Ecto neural progenitor cell (in vitro differentiated cells): ENCODE measurements around the gene TAS1R3.
"Not testable (repeated sequence)": the region's sequence is repeated elsewhere in the genome, so short reads cannot be mapped to it uniquely, and the experiment has no call there.

Source experiments
- DNase-seq: peaks from one replicate; pipeline ENCODE4 v3.0.0-alpha.2; 2018; ENCODE audit warnings: low spot score

Gene TAS1R3

DNA sequence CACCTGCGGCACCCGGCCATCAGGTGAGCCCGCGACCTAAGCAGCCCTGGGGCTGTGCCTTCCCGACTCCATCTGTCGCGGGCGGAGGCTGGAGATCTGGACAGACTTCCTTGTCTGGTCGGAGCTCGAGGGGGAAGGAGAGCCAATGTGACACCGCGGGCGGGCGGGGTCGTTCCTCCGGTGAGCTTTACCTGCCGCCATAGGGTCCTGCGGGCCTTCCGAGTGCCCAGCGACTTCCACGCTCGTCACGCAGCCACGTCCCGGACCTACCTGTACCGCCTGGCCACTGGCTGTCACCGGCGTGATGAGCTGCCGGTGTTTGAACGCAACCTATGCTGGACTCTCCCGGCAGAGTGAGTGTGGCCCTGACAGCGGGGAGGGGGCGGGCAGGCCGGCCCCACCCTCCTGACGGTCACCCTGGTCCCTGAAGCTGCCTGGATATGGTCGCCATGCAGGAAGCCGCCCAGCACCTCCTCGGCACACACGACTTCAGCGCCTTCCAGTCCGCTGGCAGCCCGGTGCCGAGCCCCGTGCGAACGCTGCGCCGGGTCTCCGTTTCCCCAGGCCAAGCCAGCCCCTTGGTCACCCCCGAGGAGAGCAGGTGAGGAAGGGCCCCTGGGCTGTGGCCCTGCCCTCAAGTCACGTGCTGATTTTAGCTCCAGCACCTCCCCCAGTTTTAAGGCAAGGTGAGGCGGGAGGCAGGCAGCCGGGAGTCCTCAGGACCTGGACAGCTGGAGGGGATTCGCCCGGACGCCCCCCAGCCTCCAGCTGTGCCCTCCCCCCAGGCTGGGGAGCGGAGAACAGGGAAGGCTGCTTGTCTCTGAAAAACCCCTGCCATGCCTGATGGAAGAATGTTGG, 21.6 kb upstream of the TAS1R3 start:
- DNase-seq, result no peak

DNA sequence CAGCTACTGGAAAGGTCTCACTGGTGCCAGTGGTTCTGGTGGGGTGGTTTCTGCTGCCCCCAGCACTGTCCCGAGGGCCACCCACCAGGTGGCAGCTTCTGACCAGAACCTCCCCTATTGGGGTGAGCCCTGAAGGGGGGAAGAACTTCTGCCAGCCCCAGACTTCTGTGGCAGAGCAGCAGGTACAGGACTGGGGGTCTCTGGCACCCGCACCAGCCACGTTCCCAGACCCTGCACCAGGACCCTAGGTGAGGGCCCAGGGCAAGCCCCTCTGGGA, 21.0 kb upstream of the TAS1R3 start:
- DNase-seq, result no peak

DNA sequence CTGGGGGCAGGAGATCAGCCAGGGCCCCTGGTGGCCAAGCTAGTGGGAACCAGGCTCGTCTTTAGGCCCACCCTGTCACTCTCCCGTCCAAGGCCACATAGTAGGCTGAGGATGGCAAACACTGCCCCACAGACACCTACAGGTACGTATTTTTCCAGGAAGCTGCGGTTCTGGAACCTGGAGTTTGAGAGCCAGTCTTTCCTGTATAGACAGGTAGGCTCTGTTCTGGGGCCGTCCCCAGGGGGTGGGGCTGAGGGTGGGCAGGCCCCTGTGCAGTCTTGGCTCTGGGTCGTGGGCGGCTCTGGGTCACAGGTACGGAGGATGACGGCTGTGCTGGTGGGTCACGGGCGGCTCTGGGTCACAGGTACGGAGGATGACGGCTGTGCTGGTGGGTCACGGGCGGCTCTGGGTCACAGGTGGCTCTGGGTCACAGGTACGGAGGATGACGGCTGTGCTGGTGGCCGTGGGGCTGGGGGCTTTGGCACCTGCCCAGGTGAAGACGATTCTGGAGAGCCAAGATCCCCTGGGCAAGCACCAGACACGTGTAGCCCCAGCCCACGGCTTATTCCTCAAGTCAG, 20.5 kb upstream of the TAS1R3 start:
- no peak for DNase-seq

DNA sequence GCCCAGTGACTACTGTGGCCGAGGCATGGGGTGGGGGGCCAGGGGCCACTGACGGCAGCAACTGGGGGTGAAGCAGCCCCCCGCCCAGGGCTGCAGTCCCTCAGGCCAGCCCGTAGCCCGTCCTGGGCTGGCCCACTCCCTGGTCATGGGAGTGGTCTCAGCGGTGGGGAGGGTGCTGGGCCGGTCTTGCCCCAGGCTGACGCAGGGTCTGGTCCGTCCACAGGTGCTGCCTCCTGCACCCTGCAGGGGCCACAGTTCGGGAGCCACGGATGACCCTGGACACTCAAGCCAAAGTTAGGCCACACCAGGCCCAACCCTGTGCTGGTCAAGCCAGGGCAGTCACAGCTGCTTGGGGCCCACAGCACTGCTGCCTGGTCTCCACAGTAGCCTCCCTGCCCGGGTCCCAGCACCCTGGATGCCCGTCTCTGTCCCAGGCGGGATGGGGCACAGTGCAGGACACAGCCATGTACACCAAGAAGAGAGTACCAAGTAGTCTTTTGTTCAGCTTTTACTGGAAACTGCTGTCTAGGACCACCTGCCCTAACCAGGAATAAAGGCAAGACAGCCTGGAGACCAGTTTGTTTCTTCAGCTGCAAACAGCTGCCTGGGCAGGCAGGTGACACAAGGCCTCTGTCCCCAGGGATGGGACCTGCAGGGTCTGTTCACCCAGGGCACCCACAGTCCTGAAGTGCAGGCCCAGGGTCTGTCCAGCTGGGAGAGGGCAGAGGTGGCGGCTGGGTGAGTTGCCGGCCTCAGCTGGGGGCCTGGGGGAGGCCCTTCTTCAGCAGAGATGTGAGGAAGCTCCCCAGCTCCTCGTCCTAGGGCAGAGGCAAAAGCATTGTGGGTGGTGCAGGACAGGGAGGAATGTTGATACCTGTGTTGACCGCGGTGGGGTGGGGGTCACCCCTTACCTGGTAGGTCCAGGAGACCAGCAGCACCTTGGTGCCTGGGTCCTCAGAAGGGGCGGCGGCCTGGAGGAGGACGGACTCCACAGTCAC, 19.7 kb upstream of the TAS1R3 start:
- no peak for DNase-seq

DNA sequence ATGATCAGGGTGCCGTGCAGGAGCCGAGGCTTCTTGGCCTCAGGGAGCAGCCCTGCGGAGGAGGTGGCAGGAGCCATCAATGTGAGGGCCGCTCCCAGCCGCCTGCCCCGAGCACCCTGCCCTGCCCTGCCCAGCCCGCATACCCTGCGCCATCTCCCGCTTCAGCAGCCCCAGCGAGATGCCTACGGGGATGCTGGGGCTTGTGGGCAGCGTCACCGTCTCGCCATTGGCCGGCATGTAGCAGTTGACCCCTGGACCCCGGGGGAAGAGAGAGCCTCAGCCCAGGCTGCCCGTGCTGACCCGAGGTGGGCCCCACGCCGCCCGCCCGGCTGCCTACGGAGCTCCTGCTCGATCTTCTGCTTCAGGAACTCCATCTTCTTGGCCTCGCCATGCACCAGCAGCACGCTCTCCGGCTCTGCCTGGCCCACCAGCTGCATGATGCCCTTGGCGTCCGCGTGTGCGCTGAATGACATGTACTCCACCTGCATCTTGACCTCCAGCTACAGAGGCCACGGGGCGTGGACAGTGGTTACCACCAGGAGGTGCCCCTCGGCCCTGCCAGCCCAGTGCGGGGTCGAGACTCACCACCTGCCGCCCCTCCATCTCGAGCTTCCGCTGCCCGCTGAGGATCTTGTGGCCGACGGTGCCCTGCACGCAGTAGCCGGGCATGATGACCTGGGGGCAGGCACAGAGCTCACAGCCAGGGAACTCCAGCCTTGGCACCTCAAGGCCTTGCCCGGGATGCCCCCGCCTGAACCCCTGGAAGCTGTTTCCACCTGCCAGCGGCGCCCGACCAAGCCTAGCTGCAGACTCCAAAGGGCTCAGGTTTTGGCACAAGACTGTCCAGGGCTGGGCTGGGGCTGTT, 18.4 kb upstream of the TAS1R3 start:
- DNase-seq, result no peak

DNA sequence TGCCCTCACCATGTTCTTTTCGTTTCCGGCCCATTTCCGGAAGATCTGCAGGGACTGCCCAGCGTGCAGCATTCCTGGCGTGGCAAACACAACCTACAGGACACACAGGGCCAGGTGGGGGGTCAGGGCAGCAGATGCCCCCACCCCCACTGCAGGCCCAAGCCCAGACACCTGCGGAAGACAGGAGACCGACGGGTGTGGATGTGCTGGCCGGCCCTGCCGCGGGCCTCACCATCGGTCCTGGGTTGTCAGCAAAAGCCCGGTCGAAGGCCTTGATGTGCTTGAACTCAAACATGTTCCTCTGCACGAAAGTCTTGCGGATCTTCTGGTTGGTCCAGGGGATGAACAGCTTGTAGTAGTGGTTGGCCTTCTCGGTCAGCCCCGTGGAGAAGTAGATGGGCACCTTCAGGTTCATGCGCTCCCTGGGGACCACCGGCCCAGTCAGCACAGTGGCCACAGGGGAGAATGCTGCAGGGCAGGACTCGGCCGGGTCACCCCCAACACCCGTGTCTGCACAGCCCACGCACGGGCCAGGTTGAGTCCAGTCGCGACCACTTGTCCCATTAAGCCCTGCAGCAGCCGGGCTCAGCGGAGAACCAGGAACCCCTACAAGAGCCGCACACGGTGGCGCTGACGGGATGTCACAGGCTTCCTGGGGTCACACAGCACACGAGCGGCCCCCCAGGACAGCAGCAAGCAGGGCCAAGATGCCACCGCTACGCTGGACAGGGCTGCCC, 17.4 kb upstream of the TAS1R3 start:
- no peak for DNase-seq

DNA sequence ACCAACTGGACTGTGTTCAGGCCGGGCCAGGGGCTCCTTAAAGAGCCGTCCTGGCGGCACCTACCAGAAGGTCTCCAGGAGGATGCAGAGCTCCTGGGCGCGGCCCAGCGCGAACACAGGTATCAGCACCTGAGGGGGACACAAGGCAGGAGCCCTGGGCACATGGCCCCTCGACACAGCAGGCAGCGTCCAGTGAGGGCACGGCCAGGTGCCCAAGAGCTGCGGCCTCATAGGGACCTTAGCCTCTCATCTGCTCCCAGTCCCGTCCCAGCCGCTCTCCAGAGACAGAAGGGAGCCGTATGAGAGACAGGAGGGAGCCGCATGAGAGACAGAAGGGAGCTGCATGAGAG, 16.9 kb upstream of the TAS1R3 start:
- no peak for DNase-seq

DNA sequence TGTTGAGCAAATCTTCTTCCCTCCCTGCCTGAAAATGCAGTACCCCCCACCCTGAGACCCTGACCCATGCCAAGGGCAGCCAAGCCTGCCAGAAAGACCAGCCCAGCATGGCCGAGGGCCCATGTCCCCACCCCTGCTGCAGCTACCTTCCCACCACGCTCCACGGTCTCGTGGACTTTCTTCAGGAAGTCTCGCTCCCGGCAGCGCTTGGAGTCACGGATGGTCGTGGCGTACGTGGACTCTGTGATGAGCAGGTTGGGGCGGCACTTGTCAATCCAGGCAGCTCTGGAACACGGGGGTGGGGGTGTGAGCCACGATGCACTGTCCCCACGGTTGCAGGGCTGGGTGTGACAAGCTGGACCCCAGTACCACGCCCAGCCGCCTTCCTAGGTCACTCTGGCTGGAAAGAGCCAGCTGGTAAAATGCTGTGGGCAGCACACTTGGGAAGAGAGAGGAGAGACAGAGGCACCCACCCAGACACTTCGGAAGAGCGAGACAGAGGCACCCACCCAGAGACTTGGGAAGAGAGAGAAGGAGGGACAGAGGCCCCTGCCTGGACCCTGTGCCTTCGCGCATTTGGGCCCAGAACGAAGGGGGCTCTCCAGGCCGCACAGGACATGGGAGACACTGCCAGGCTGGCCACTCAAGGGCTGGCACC, 16.3 kb upstream of the TAS1R3 start:
- DNase-seq, result no peak

DNA sequence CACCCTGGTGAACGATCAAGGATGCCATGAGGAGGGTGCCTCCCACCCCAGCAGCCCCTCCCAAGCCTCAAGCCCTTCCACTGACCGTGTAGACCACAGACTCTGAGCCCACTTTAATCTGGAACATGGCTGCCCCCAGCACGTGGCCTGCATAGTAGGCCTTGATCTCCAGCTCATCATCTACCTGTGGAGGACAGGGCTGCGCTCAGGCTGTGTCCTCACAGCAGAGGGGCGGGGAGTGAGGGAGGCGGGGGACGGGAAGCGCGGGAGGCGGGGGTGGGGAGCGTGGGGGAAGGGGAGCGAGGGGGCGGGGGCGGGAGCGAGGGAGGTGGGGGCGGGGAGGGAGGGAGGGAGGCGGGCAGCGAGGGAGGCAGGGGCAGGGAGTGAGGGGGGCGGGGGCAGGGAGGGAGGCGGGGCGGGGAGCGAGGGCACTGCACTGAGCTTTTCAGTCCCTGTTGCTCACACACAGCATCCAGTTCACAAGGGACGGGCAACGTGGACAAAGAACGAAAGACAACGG, 15.6 kb upstream of the TAS1R3 start:
- no peak for DNase-seq

DNA sequence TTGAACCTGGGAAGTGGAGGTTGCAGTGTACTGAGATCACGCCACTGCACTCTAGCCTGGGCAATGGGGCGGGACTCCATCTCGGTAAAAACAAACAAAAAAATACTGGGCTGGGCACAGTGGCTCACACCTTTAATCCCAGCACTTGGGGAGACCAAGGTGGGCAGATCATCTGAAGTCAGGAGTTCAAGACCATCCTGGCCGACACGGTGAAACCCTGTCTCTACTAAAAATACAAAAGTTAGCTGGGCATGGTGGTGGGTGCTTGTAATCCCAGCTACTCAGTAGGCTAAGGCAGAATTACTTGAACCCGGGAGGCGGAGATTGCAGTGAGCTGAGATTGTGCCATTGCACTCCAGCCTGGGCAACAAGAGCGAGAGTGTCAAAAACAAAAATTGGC, 14.9 kb upstream of the TAS1R3 start:
- not testable (repeated sequence) for DNase-seq

DNA sequence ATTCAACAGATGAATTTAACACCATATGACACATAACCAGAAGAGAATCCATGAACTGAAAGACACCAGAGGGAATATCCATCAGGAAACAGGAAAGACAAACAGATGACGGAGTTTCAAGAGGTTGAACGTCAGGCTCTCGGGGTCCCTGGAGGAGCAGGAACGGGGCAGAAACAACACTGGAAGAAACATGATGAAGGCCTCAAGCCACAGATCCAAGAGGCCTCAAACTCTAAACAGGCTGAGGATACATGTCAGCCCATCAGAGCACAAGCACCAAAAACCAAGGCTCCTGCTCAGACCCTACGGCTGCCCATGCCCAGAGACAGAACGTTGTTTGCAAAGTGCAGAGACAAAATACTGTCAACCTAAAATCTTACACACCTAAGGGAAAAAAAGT, 13.7 kb upstream of the TAS1R3 start:
- no peak for DNase-seq

DNA sequence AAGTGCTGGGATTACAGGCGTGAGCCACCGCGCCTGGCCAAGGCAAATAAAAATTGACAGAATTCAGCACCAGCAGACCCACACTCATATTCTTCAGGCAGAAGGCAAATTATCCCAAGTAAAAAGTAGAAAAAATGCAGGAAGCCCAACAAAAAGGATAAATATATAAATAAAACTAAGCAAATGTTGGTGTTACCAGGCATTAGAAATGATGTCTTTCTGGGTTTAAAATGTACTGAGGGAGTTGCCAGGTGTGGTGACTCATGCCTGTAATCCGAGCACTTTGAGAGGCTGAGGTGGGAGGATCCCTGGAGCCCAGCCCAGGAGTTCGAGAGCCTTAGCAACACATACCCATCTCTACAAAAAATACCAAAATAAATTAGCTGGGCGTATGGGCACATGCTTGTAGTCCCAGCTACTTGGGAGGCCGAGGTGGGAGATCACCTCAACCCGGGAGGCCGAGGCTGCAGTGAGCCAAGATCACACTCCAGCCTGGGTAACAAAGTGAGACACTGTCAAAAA, 12.9 kb upstream of the TAS1R3 start:
- no peak for DNase-seq

DNA sequence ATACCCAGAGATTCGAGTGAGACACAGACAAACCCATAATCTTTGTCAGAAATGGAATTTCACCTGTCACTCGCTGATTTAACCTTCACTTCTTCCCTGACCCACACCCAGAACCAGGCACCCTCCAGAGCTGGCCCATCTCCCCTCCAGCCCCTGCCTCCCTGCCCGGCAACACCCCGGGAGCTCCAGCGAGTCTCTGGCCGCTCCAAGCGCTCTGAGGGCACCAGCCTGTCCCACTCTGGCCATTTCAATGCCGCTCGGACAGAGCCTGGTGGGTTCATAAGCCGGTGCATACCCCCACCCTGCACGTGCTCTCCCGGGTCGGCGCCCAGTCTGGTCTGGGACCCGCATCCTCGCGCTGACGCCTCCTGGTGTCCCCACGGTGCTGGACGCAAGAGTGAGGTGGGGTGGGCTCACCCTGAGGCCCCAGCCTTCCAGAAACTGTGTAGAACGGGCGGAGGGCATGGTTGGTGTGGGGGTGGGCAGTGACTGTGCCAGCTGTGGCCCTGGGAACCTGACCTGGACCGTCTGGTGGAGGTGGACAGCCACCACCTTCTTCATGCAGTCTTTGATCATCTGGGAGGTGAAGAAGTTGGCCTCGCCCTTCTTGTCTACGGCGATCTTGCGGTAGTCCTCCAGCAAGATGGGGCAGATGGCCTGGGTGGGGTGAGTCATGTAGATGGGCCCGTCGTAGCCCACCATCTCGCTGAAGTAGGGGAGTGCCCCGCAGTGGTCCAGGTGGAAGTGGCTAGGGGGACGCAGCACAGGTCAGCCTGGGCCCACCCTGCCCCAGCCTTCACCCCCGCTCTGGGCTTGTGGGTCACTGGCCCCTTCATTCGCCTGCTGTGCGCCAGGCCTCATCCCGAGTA, 12.1 kb upstream of the TAS1R3 start:
- no peak for DNase-seq

DNA sequence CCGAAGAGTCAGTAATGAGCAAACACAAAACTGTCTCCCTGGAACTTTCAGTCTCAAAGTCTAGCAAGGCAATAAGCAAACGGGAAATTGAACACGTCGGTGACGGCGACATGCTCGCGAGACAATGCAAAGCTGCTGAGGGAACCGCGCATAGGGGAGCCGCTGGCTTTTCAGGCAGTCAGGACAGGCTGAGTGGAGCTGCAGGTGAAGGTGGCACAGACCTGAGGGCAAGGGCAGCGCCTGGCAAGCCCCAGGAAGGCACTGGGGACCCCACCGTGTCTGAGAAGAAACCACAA, 11.5 kb upstream of the TAS1R3 start:
- no peak for DNase-seq

DNA sequence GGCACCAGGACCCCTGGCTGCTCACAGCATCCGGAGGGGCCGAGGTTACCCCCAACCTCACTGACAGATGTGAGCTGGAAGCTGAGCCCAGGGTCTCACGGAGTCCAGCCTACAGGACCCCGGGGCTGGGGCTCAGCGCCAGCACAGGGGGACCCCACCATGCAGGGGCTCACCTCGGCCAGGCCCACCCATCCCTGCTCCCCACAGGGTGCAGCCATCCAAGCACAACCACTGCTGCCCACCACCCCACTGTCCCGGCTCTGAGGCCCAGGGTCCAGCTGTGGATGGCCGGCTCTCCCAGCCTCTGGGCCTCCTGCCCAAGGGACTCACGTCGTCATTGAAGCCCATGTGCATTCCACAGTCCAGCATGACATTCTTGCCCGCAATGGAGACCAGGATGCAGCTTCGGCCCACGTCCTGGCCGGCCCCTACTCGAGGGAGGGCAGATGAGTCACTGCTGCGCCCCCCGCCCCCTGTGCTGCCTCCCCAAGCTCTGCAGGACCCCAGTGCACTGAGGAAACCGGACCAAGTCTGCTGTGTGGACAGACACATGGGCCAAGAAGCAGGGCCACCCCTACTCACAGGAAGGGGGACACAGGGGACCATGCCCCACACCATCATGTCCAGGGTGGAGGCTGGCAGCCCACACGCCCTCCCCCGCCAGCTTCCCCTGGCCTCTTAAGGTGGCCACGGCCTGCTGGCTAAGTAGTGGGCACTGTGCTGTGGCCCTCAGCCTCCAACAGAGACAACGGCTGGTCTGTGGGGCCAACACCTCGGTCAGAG, 10.2 kb upstream of the TAS1R3 start:
- no peak for DNase-seq

DNA sequence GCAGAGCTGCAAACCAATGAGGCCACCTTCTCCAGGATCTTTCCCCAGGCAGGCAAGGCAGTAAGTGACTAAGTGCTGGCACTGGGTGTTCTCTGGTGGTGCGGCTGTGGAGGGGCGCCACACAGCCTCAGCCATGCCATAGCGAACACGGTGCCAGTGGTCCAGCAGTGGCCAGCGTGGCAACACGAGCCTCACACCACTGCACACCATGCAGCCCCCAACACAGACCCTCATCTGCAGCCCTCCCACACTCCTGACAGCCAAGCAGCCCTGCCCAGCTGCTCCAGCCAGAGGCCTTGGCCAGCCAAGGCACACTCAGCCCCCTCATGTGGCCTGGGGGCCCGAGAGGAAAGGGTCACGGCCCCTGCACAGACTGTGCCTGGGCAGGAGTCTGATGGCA, 9.6 kb upstream of the TAS1R3 start:
- no peak for DNase-seq

DNA sequence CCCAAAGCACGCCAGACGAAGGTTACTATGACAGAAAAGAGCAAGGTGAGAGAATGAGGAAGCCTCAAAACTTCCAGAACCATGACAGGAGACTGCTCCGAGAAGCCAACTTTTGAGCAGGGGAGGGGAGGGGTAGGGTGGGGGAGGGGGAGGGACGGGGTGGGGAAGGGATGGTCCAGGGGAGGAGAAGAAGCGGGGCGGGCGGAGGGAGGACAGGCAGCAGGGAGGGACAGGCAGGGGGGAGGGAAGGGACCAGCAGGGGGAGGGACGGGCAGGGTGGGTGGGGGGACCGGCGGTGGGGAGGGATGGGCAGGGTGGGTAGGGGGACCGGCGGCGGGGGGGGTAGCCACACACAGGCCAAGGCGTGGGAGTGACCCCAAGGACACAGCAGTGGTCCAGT, 8.7 kb upstream of the TAS1R3 start:
- no peak for DNase-seq

DNA sequence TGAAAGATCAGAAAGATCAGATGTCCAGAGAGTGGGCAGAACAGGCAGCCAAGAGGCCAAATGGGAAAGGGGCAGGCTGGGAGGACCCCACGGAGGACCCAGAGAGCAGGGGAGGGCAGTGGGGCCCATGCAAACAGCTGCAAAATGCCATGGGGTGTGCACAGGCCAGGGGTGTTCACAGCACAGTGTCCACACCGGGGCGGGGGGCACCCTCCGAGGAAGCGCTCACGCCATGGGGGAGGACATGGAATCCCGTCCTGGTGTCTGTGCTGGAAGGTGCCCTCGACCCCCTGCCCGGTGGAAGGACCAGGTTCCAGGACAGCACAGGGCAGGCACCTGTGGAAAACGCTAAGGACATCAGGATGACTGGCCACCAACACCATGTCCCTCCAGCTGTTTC, 8.1 kb upstream of the TAS1R3 start:
- no peak for DNase-seq

DNA sequence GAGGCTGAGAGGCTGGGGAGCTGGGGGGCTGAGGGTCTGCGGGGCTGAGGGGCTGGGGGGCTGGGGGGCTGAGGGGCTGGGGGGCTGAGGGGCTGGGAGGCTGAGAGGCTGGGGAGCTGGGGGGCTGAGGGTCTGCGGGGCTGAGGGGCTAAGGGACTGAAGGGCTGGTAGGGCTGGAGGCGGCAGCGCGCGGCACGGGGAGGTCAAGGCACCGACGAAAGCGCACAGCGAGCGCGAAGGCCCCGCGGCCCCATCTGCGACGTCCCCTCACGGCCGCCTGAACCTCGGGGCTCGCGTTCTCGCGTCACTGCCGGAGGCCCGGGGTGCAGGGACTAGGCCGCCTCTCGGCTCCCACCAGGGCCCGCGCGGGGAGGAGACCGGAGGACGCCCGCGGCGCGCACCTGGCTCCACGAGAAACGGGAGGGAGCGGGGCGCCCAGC, 7.0 kb upstream of the TAS1R3 start:
- no peak for DNase-seq
